GM19099 (cell line): ENCODE measurements around the gene RFNG.

ENCODE experiments used
- POLR2A ChIP-seq: IDR thresholded peaks from 3 replicates; pipeline ENCODE4 v1.6.1; 2011; ENCODE audit warnings: low read depth; ENCODE audit not compliant: insufficient read length; ENCODE audit errors: extremely low read depth

Gene RFNG

GRCh38 chr17:82050152-82050760 is 1.4 kb downstream of the RFNG start:
- no peak for TF ChIP-seq POLR2A

GRCh38 chr17:82049521-82049971 is 2.1 kb downstream of the RFNG start:
- TF ChIP-seq POLR2A: no peak

- TF ChIP-seq POLR2A: no peak
These were observed 2.5 kb downstream of the RFNG start for GRCh38 chr17:82049106-82049505.

- no peak for TF ChIP-seq POLR2A
These were observed 3.0 kb downstream of the RFNG start for GRCh38 chr17:82048571-82048971.

DNA sequence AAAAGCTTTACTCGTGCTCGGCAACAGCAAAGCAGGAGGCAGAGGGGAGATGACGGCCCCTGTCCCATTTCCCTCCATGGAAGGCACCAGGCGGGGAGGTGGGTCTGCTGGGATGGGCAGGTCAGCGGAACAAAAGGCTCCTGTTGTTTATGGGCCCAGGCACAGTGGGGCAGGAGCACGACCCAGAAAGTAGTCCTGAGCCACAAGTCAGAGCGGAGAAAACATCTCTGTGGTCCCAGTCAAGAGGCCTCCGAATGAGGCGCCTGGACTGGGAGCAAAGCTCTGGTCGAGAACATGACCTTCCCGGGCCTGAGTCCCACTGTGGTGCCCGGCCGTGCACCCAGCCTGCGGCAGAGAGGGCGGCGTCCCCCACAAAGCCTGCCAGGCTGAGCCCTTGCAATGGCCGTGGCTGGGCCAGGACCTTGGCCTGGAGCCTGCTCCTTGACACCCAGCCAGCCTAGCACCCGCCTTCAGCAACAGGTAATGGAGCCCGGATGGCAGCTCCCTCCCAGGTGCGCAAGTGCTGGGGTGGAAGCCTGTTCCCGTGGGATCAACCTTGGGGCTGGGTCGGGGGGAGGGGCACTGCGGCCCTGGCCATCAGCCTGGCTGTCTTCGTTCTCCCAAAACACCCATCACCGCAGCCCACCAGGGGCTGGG is 3.6 kb downstream of the RFNG start:
- no peak for TF ChIP-seq POLR2A

DNA sequence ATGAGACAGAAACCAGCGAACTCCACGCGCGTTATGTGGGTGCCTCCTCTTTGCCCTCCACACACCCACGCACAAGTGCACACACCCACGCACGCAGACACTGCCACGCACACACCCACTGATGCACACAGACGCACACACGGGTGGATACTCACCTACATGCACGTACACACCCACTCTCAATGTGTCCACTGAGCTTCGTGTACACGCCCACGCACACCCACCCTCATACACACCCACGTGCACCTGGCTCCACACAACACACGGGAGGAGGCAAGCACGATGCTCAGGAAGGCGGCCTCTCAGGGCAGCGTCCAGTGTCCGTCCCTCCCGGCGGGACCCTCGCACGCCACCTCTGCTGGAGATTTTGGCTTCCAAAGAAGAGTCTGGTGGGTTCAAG is 4.2 kb downstream of the RFNG start:
- no peak for TF ChIP-seq POLR2A

DNA sequence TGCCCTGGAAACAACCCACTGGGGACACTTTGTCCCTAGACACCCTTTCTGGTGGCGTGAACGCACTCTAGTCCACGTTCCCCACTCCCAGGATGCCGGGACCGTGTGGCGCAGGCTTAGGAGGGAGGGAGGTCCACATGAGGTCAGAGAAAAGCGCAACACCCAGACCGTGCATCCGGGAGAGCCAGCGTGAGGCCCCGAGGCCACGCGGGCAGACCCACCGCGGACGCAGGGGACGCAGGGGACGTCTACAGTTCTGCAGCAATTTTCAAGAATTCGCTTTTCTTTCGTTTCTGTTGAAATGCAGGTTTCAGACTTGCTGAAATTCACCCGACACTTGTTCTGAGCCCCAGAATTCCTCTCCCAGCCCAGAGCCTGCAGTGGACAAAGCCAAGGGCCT is 4.7 kb downstream of the RFNG start:
- no peak for TF ChIP-seq POLR2A

DNA sequence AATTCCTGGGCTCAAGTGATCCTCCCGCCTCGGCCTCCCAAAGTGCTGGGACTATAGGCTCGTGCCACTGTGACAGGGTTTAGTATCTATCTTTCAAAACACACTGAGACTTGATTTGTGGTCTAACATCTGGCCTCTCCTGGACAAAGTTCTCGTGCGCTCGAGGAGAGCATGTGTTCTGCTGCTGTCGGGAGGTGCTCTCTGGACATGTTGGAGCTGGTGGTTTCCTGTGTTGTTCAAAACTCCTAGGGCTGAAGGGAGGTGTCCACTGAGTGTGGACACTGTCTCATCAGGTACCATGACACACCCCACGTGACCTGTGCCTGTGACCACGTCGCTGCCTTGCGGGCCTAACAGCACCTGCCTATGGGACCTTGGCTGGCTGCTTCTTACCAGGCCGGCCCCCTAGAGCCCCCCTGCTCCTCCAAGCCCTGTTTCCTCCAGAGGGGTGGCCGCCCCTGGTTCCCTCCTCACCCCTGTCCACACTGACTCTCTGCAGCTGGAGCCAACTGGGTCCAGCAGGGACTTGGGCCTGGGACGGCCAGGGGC is 5.6 kb downstream of the RFNG start:
- no peak for TF ChIP-seq POLR2A

GRCh38 chr17:82043507-82043906 is 8.1 kb downstream of the RFNG start:
- TF ChIP-seq POLR2A: no peak

GRCh38 chr17:82042649-82043048 is 9.0 kb downstream of the RFNG start:
- TF ChIP-seq POLR2A: no peak

DNA sequence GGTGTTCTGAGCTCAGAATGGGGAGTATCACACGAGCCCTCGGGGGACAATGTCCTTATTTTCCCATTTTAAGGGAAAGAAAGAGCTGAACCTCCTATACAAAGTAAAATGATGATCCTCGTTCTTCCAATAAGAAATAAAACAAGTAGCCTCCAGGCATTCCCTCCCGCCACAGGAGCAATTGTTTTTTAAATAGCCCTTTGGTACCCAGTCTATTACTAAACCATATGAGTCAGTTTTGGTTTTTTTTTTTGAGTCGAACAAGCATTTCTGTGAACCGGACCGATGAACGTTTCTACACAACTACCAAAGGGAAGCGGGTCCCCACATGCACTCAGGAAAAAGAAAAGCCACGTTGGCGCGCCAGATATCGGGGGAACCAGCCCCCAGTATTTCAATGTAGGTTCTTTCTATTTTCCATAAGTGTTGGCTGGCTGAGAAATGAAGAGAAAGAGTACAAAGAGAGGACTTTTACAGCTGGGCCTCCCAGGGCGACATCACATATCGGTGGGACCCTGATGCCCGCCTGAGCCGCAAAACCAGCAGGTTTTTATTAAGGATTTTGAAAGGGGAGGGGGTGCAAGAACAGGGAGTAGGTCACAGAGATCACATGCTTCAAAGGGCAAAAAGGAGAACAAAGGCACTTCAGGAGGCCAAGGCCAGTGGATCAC is 10.3 kb downstream of the RFNG start:
- no peak for TF ChIP-seq POLR2A

DNA sequence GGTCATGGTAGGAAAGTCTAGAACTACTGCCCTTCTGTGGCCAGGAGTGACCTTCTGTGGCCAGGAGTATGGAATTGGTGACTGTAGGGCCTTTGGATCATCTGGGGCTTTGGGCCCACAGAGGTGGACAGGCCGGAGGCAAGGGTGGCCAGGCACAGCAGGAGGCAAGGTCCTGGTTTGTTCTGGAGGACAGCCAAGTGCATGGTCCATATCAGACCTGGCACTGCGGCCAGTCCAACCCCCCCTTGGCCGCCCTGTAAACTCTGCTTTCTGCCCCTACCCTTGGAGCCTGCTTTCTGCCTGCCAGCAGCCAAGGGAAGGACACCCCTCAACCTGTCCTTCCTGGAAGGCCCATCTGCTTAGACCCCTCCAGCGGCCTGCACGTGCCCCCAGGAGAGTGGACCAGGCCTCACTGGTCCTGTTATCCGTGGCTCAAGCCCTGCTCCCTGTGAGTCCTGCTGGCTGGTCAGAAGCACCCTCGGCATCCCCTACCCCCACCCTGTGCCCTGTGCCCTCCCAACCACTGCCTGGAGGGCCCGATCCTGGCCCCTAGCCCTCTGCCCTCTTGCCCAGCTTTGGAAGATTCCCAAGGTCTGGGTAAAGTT is 11.8 kb downstream of the RFNG start:
- no peak for TF ChIP-seq POLR2A

- TF ChIP-seq POLR2A: no peak
These were observed 13.8 kb downstream of the RFNG start for GRCh38 chr17:82037889-82038195.

DNA sequence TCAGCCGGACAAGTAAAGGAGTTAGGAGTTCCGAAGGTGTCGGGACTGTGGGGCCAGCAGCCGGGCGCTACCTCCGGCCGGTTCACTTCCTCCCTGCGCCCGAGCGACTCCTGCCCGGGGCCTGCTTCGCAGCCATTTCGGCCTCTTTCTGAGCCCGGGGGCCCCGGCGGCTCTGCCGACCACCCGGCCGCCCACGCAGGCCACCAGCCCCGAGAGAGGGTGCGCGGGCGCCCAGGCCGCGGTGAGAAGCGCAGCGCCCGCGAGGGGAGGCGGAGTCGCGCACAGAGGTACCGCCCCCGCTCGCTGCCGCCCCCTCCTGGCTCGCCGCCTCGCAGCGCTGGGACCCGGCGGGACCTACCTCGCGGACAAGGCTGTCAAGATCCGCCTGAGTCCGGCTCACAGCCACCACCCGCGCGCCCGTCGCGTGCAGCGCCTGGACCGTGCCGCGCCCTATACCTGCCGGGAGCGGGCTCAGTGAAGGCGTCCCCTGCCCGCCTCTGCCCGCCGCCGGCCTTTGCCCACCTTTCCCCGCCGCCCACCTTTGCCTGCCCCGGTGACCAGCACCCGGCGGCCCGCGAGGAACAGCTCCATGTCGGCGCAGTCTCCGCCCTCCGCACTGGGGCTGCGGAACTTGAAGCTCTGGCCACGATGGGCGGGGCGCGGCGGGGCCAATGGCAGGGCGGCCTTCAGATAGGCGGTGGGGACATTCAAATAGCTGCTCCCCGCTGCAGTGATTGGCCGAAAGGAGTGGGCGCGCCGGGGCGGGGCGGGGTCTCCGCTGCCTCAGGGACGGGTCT is 14.3 kb downstream of the RFNG start, which contains the start of gene DCXR:
DCXR (minus strand) TSS at position 606 of the 797 bp plus-strand sequence; CDS start at position 591, 15 bp downstream.
- peak; percentile 98 for TF ChIP-seq POLR2A

DNA sequence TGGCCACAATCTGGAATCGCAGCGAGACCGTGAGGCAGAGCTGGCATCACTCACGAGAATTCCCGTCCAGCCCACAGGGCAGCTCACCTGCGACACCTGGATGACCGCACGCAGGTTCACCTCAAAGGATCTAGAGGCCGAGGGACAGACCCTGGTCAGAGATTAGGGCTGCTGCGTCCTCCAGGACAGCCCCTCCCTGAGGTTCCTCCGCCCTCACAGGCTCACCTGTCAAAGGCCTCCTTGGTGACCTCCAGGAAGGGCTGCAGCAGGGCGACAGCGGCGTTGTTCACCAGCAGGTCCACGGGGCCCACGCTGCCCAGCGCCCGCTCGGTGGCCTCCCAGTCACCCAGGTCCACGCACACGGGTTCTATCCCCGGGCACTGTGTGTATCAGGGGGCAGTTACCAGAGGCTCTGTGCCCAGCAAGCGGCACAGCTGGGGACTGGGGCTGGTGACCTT is 14.9 kb downstream of the RFNG start:
- TF ChIP-seq POLR2A: no peak
